Bone marrow (tissue), 2 donors: ENCODE results near the gene TMEM235.

Source experiments
- DNase-seq, 2 donors: peaks; one replicate each; lab custom pipeline; 2025; lab: John Stamatoyannopoulos, UW

Gene TMEM235

DNA sequence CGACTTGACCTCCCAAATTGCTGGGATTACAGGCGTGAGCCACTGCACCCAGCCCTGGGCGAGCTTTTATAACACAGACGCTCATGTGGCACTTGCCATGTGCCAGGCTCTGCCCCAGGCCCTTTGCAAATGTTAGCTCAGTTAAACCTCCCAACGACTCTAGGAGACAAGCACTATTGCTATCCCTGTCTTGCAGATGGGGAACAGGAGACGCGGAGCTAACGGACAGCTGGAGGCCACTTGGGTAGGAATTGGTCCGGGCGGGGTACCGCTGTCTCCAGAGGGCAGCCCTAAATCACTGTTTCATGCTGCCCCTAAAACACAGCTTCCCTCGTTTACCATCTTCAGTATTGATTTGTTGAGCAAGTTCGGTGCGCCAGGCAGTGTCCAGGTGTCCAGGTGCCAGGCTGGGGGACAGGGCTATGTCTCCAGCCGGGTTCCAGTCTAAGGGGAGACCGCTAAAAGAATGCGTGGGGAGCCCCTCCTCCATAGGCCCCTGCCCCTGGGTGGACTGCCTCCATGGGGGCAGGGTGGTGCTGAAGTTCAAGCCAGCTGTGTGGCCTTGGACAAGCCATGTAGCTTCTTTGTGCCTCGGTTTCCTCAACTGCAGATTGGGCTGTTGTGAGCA, 23.7 kb downstream of the TMEM235 start:
- no peak for DNase-seq

DNA sequence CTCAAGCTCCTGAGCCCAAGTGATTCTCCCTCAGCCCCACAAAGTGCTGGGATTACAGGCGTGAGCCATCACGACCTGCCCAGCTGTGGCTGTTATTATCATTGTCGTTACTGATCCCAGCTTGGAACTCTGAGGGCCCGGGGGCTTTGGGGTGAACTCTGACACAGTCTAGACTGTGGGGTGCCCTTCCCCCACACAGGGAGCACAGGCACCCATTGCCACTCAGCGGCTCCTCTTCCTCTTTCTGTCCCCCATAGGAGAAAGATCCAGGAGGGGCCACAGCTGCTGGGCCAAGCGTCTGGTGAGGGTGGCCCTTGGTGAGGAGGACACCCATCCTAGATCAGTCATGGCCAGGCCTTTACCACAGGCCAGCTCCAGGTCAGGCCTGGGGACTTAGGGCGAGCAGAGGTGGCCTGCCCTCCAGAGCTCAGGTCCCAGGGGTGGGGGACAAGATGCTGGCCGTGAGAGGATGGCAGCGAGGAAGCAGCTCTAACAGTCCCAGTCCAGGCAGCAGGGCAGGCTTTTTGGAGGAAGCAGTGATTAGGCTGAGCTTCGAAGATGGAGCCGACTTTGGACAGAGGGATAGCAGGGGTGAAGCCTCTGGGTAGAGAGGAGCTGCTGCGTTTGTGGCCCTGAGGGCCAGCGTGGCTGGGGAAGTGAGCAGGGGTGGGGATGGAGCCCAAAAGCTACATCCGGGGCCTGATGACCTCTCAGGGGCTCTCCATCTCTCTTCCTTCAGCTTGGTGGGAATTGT, 24.7 kb downstream of the TMEM235 start:
- no peak for DNase-seq

DNA sequence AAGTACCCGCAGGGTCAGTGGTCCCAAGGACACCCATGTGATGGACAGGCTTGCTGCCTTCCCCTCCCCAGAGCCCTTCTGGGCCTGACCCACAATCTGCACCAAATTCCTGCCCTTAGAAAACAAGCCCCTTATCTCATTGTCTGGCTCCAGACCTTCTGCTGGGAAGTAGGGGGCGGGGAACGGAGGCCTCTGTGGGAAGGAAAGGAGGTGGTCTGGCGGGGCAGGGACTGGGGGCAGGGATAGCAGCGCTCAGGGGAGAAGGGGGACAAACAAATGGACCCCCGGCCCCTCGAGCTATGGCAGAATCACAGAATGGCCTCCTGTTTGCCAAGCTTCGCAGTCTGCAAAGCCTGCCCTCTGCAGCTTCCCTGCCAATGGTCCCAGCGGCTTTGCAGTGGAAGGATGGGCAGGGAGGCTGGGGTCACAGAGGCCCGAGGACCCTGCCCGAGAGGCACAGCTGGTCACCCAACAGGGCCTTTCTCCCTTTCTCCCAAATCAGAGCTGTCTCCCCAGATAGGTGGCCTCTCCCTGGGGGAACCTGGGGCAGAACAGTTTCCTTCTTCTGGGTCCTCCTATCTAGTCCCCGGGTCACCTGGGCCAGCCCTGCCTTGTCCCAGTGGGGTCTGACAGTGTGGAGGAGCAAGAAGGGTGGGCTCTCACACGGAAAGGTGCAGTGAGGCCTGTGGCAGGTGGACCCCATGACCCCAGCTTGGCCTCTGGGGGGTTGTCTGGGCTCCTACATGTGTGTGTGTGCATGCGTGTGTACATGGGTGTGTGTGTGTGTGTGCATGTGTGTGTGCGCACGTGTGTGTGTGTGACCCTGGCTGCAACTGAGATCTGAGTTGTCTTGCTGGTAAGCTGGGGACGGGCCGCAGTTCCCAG, 25.5 kb downstream of the TMEM235 start:
- no peak for DNase-seq

DNA sequence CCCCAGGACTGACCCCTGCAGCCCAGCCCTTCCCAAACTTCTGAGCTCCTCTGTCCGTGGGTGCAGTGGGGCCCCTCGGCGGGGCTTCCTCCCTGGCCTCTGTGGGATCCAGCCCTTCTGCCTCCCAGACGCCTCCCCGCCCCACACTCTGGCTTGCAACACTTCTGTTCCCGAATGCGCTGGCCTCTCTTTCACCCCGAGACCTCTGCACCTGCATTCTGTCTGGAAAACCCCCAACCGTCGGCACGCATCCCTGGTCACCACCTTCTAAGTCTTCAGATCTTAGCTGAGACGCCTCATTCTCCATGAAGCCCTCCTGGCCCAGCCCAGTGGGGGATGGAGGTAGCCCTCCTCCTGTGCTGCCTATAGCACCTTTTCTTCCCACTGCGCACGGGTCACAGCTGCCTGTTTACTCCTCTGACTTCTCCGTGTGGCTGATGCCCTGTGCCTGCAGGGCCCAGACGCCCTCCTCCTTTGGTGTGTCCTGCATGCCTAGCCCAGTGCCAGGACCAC, 26.4 kb downstream of the TMEM235 start:
- peak in 1 of 2 donors; percentile 21 for DNase-seq

DNA sequence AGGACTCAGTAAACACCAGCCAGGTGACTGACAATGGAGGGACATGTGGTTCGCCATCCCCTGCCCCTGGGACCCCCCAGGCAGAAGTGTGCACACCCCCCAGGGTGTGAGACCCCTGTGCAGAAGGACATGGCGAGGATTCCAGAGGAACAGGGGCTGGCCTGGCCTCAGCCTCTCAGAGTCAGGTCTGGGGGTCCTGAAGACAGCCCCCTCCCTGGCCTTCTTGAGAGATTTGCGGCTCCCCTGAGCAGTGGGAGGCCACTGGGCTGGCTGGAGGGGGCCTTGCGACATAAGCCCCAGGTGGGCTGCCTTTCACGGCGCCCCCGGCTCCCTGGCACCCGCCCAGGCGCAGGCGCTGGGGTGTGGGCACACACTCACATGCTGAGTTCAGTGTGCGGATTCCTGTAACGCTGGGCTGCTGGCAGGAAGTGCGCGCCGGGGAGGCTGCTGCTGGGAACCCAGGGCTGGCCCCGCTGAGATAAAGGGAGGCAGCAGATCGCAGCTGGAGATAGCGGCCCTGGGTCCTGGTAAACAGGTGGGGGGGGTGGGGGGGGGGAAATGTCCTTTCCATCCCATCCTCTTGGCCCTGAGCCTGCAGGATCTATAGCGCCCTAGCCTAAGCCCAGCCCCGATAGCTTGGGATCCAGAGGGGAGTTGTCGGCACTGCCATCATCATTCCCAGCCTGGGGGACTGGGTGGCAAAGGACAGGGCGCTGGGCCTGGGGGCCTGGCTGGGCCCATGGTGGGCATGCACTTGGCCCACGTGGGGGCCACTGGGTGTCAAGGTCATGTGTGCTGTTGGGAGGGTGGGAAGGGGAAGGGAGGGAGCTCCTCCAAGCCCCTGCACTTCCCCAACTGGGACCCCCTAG, 27.1 kb downstream of the TMEM235 start:
- peak in 1 of 2 donors; percentile 81 for DNase-seq

DNA sequence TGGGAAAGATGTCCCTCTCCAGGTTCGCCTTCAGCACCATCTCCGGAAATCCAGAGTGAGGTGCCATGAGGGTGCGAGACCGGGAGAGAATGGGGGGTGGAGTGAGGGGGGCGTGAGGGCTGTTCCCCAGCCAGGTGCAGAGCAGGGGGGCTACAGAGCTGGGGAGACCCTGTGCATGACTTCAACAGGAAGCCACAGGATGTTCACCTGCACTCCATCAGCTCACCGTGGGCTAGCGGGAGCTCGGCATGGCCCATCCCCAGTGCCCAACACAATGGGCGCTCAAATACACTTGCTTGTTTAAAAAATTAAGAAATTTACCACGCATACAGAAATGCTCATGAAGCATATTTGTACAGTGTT, 27.7 kb downstream of the TMEM235 start:
- no peak for DNase-seq

DNA sequence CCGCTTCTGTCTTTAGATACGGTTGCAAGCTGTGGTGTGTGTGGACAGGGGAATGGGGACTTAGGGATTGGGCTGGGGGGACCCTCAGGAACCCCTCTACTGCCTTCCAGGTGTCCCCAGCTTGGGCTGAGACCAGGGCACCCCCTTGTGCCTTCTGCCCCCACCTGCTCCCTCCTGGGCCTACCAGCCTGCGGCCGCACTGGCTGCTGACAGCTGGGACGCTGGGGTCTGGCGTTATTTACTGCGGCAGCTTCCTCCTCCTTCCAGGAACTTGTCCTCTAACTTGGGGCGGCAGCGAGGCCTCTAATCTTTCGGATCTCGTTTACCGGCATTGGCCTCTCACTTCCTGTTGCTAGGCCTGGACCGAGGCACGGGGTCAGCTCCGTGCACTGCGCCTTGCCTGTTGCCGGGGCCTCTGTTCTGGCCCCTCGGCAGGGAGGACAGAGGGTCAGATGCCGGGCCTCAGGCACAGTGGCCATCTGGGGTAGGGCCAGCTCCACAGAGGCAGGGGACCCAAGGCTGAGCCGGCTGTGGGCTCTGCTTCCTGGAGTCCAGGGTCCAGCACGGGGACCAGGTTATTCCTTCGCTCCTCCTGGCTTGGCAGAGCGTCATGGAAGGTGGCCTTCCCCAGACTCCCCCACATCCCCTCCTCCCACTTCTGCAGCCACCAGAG, 31.8 kb downstream of the TMEM235 start:
- DNase-seq, result peak; percentile 23 to 38

DNA sequence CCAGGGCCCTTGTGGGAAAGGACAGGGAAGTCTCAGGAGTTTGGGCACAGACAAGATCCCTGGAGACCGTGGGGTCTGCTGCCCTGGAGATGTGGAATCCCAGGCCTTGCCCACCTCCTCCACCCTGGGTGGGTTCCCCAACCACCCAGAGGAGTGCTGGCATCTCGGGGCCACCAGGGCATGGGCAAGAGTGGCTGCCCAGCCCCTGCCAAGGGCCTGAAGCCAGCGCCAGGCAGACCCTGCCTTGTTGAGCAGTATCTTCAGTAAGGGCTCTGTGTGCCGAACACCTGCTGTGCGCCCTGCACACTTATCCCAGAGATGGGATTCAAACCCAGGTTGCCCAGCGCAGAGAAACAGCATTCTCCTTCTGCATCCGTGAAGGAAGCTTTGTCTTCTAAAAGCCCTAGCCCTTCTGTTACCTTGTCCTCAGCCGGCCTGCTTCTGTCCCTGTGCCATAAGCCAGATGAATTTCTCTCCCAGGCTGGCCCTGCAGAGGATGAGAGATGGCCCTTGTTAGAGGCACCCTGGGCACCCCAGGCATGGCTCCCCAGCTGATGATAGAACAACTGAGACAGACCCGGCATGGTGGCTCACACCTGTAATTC, 32.4 kb downstream of the TMEM235 start:
- DNase-seq, result no peak

DNA sequence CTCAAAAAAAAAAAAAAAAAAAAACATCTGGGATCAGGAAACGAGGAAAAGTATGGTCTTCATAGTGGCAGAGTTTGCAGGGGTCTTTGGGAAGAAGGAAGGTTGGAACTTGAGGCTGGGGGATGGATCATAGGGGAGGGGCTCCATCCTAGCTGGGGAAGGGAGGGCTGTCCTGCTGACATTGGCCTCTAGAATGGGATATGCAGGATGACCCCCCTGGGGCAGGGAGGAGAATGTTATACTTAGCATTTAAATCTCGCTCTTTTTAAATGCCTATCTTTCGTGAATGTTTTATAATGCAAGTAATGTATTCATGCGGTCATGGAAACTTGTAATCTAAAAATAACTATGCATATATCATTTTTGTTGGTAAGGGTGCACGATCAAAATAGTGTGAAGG, 33.2 kb downstream of the TMEM235 start:
- DNase-seq, result no peak

DNA sequence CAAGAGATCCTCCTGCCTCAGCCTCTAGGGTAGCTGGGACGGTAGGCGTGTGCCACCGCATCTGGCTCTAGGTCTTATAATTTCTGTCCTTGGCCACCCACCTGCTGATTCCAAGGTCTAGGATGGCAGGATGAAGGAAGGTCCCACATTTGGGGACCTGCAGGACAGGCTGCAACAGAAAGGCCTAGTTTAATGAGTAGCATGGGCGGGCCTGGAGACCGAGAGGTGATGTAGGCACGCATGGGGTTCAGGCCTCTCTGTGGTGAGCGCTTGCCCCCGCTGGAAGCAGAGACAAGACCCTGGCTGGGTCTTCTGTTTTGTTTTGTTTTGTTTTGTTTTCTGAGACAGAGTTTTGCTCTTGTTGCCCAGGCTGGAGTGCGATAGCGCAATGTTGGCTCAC, 33.7 kb downstream of the TMEM235 start:
- DNase-seq, result no peak

DNA sequence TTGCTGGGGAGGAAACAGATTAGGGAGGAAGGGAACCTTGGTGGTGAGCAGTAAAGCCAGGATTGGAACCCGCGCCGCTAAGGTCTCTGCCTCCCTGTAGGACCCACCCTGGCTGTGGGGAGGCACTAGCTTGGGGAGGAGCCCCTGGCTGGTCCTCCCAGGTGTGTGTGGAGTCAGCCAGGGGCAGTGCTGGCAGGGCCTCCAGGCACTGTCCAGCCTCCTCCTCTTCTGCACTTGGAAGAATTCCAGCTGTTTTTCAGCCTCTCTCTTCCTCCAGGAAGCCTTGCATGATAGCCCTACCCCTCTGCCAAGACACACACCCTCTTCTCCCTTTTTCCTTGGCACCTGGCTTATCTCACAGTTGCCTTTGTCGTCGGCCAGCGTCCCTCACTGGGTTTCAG, 34.8 kb downstream of the TMEM235 start:
- no peak for DNase-seq

DNA sequence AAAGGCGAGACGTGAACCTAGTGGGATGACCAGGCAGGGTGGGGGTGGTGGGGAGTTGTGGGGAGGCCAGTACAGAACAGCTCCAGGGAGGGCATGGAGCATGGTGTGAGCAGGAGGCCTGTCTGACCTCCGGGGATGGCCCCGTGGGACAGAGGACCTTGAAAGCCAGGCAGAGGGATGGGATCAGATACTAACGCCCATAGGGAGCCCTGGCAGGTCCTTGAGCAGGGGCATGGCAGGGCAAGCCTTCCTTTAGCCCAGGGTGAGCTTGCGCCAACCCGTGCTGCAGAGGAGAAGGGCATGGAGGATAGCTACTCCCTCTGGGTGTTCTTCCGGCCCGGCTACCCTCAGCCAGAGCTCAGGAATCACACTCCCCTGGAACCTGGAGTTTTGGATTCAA, 35.3 kb downstream of the TMEM235 start:
- DNase-seq, result no peak

DNA sequence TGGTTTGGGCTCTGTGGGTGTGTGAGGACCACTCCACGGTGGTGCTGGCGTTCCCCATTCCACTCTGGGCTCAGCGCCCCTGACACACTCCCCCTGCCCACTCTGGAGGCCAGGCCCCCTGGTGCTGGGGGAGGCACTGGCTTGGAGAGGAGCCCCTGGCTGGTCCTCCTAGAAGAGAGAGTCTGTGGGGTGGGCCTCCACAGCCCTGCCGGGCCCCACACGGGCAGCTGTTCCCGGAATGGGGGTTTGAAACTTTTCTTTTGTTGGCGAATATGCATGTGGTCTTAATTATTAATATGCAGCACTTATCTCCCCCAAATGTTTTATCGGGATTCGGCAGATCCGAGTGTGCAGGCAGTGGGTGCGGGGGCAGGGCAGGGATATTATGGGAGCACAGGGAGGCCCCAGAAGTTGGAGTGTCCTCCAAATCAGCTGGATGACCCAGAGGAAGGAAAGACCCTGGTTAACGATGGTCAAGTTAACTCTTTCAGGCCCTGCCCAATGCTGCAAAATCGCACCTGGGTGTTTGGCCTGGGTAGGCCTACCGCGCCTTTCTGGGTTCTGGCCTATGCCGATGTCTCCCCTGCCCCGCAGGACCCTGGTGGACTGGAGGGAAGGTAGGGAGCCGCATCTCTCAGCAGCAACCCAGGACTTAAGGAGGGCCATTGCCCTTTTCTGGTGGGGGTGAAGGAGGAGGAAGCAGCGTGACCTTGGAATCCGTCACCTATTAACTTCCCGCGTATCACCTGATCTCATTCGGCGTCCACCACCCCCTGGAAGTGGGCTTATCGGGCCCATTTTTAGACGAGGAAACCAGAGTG, 36.0 kb downstream of the TMEM235 start:
- DNase-seq, result no peak

DNA sequence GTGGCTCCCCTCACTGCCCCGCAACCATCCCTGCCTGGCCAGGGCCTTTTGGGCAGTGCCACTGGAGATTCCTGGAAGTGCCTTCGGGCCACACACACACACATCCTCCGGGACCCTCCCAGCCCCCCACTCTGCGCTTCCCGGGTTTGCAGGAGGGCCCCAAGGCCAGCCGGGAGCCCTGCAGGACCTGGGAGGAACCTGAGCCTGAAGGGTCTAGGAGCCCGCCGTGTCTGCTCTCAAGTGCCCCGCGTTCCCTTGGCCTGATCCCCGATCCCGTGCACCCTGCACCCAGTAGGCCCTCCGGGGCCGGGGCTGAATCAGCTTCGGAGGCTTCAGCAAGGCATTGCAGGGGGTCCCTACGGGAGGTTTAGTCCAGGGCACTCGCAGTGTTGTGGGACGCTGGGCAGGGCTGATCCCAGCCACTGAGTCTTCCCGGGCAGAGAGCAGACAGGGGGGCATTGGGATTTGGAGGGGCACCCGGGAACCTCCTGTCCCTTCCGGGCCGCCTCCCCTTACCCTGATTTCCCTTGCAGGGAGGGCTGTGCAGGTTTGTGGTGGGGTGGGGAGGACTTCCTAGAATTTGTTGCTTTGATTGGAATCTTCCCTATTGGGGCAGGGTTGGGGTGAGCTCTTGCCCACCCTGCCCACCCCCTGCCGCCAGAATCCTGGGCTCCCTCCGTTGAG, 36.9 kb downstream of the TMEM235 start:
- no peak for DNase-seq

DNA sequence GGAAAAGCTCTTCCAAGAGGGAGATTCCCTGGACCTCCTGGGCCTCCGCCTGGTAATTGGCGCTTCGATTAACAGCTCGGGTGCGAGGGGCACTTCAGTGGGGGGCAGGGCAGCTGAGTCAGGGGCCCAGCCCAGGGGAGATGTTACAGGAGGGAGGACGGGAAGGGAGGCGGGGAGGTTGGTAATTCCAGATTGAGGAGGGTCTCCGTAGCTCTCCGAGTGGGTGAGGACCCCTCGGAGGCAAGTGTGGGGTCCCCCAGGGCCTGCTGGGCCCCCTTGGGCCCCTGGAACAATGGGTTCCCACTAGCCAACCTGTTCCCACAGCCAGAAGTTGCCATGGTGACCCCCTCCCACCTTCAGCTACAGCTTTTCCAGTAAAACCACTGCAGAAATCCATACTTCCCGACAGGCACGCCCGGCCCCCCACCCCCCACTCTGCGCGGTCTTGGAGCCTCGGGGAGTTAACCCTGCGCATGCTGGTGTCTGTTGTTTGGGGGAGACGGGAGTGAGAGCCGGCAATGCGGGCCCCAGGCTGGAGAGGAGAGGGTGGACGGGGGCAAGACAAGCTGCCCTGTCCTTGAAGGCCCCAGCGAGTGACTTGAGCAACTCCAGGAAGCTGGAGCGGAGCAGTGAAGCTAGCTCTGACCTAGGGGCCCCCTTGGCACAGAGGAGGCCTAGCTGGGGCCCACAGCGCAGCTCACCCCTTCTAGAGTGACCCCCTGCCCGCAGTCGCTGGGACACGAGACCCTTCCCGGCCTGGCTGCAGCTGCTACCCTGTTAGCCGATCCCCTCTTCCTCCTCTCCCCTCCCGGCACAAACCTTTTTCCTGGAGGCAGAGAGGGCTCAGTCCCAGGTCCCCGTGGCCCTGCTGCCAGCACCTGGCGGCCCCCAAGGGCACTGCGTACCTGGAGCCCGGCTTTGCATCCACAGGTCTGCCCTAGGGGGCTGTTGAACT, 37.8 kb downstream of the TMEM235 start:
- no peak for DNase-seq

DNA sequence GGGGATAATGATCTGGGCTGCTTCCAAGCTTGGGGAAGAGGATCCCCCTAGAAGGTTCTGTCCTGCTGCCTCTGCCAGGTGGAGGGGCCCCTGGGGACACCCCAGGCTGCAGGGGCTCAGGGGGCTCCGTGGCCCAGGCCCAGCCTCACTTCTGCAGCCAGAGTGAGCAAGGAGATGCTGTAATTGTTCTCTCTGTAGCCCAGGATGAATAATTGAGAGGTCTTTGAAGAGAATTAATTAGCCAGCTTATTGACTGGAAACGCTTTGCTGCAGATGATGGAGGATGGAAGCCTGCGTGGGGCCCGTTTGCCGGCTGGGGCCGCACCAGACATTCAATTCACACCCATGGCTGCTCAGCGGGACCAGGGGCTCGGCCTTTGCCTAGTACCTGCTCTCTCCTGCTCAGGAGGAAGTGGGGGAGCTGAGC, 38.5 kb downstream of the TMEM235 start:
- DNase-seq, result no peak

DNA sequence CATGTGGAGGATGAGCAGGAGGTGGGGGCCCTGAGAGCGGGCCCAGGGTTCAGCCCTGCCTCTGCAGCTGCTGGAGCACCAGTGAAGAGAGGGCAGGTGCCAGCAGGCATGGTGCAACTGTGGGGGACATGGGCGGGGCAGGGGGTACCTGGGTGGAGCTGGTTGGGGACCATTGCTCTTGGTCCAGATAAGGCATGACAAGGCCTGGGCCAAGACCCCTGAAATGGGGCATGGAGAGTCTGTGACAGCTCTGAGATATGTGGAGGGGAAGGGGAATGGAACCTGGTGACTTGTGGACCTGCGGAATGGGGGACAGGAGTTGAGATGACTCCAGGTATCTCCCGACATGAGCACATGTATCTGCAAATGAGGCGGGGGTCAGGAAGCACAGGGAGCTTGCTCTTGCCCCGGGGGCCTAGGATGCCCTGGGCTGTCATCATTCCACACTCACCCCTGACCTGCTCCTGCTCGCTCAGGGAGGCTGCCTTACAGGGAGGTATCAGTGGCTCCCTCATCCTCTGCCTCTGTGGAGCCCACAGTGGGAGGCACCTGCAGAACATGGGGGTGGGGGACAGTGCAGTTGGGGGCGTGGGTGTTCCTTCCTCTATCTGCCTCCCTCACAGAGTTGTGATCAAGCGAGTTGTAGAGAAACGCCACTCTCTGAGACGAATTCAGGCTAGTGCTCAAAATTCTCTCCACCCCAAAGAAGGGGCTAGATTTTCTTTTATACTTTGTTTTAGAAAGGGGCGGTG, 40.2 kb downstream of the TMEM235 start:
- no peak for DNase-seq
